HepG2 (cell line): ENCODE data around the gene BLVRB. TPM values are rescaled to one million over a fixed set of nuclear protein-coding genes. Genes with fewer than 3 reads are reported as not detected.

Experiments used
- BCL6 ChIP-seq: IDR thresholded peaks from 2 replicates; pipeline ENCODE4 v1.6.1; 2016; ENCODE audit warnings: missing genetic modification reagents, missing compliant biosample characterization
- DNMT3B ChIP-seq: conservative IDR thresholded peaks from 2 replicates; pipeline ENCODE4 v1.6.1; 2016; ENCODE audit warnings: missing biosample characterization, control low read depth
- ESRRA ChIP-seq: sonication (generic); formaldehyde crosslinking; IDR thresholded peaks from 2 replicates; pipeline ENCODE4 v1.5.1; 2020; ENCODE audit warnings: mild to moderate bottlenecking, low read depth, missing genetic modification reagents
- KAT8 ChIP-seq: IDR thresholded peaks from 2 replicates; pipeline ENCODE4 v1.6.1; 2016; ENCODE audit warnings: missing genetic modification reagents, missing compliant biosample characterization
- NPAS2 ChIP-seq: sonication (generic); formaldehyde crosslinking; IDR thresholded peaks from 2 replicates; pipeline ENCODE4 v1.8.0; 2022; ENCODE audit warnings: mild to moderate bottlenecking, missing genetic modification reagents, borderline replicate concordance
- PHF5A ChIP-seq: IDR thresholded peaks from one replicate; pipeline ENCODE4 v1.6.1; 2018; ENCODE audit warnings: low read depth, missing genetic modification reagents; ENCODE audit not compliant: unreplicated experiment
- TAF15 ChIP-seq: fragments of 200-400 bp; formaldehyde crosslinking; IDR thresholded peaks from one replicate; pipeline ENCODE4 v1.6.1; 2018; ENCODE audit warnings: mild to moderate bottlenecking, low read depth, low read length; ENCODE audit not compliant: poor library complexity, severe bottlenecking
- TBX3 ChIP-seq: fragments of 450-650 bp; IDR thresholded peaks from 2 replicates; pipeline ENCODE4 v1.6.1; 2017; ENCODE audit warnings: antibody characterized with exemption, mild to moderate bottlenecking, inconsistent platforms, borderline replicate concordance
- ZNF143 ChIP-seq: sonication (generic); formaldehyde crosslinking; IDR thresholded peaks from 2 replicates; pipeline ENCODE4 v1.4.0; 2020; ENCODE audit warnings: missing genetic modification reagents
- ZNF333 ChIP-seq: sonication (generic); formaldehyde crosslinking; IDR thresholded peaks from 2 replicates; pipeline ENCODE4 v1.4.0; 2020; ENCODE audit warnings: mild to moderate bottlenecking, missing genetic modification reagents, borderline replicate concordance
- ZNF33A ChIP-seq: sonication (generic); formaldehyde crosslinking; IDR thresholded peaks from 2 replicates; pipeline ENCODE4 v1.5.1; 2020; ENCODE audit warnings: missing genetic modification reagents, mild to moderate bottlenecking, moderate library complexity, borderline replicate concordance
- ZNF564 ChIP-seq: sonication (generic); formaldehyde crosslinking; IDR thresholded peaks from 2 replicates; pipeline ENCODE4 v1.8.1; 2023; ENCODE audit warnings: mild to moderate bottlenecking, missing genetic modification reagents
- ZNF883 ChIP-seq: sonication (generic); formaldehyde crosslinking; IDR thresholded peaks from 2 replicates; pipeline ENCODE4 v1.5.1; 2020; ENCODE audit warnings: mild to moderate bottlenecking, missing genetic modification reagents; ENCODE audit errors: not compliant biosample characterization
- polyA plus RNA-seq, 8 experiments: library from polyadenylated mRNA; depleted of rRNA in 3 of 8; stranded (reverse) in 7 of 8; unstranded in 1 of 8; fragments of >200 nt; fragmentation: Illumina TruSeq in 4 of 8; extraction: Trizol in 4 of 8; gene quantifications; 2 replicates each; pipeline versions ENCODE4 v1.2.1 to v1.2.3, GENCODE V29; 2011 to 2016; ENCODE audit warnings: low read depth in 4 of 8, missing spikeins in 1 of 8, mixed read lengths in 1 of 8; ENCODE audit not compliant: insufficient read depth in 1 of 8
- total RNA-seq, 5 experiments: library from RNA; depleted of rRNA; stranded (reverse); fragments of >200 nt; fragmentation: Illumina TruSeq; extraction: Trizol; gene quantifications; 2 replicates each; pipeline ENCODE4 v1.2.3, GENCODE V29; 2016; ENCODE audit warnings: low read depth in 1 of 5
- TF ChIP-seq, protein P1 (sequence below): sonication (generic); formaldehyde crosslinking; conservative IDR thresholded peaks from 2 replicates; pipeline ENCODE4 v1.4.0; 2020; ENCODE audit warnings: missing genetic modification reagents
- TF ChIP-seq, protein P2 (sequence below): IDR thresholded peaks from 2 replicates; pipeline ENCODE4 v1.6.1; 2016; ENCODE audit warnings: missing biosample characterization, missing genetic modification reagents, low read depth
- TF ChIP-seq, protein P3 (sequence below): sonication (generic); formaldehyde crosslinking; IDR thresholded peaks from 2 replicates; pipeline ENCODE4 v1.5.0; 2020; ENCODE audit warnings: missing genetic modification reagents
- TF ChIP-seq, protein P4 (sequence below): sonication (generic); formaldehyde crosslinking; IDR thresholded peaks from 2 replicates; pipeline ENCODE4 v1.4.0; 2020; ENCODE audit warnings: missing genetic modification reagents, borderline replicate concordance
- TF ChIP-seq, protein P5 (sequence below): sonication (generic); formaldehyde crosslinking; IDR thresholded peaks from 2 replicates; pipeline ENCODE4 v1.5.0; 2020; ENCODE audit warnings: mild to moderate bottlenecking, missing genetic modification reagents, borderline replicate concordance

The BLVRB gene
- total and polyA plus RNA-seq, 2 of the 13 experiments (the other 11 are each of a cell fraction or from before 2014, with no cell fraction given): 25.9 to 51.4 TPM

DNA sequence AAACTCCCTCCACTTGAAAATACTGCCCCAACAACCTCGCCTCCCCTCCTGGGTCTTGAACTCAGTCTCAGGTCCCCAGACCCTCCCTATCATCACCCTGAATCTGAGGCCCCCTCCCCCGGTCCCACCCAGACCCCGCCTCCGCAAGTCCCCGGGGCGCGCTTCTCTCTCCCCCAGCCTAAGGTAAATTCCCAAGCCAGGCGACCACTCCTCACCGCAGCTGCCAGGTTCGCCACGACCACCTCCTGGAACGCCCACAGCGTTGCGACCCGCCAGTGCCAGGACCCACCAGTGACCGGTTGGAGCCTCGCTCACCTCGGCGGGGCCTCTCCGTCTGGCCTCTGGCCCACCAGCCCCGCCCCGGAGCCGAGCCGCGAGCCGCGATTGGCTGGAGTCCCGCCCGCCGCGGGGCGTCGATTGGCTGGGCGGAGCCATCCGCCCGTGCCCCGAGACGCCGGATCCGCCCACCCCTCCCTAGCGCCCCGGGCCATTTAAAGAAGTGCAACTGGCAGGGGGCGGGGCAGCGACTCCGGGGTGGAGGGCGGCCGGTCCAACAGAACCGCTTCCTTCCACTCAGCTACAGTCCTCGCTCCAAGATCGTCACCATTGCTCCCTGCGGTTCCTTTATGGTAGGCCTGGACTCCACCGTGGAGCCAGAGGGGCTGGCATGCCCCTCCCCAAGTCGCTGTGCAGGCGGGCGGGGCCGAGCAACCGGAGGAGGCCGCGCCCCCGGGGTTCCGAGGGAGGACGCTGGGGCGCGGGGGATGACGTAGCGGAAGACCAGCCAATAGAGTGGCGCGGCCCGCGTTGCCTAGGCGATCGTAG, 21.3 kb downstream of the BLVRB start, which contains the start of gene SERTAD3 (continued):
- TF ChIP-seq, protein P1, sequence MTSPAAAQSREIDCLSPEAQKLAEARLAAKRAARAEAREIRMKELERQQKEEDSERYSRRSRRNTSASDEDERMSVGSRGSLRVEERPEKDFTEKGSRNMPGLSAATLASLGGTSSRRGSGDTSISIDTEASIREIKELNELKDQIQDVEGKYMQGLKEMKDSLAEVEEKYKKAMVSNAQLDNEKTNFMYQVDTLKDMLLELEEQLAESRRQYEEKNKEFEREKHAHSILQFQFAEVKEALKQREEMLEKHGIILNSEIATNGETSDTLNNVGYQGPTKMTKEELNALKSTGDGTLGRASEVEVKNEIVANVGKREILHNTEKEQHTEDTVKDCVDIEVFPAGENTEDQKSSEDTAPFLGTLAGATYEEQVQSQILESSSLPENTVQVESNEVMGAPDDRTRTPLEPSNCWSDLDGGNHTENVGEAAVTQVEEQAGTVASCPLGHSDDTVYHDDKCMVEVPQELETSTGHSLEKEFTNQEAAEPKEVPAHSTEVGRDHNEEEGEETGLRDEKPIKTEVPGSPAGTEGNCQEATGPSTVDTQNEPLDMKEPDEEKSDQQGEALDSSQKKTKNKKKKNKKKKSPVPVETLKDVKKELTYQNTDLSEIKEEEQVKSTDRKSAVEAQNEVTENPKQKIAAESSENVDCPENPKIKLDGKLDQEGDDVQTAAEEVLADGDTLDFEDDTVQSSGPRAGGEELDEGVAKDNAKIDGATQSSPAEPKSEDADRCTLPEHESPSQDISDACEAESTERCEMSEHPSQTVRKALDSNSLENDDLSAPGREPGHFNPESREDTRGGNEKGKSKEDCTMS: no peak
- TF ChIP-seq DNMT3B (CRISPR knock-in tag) (no peak), ZNF143 (peak; percentile 34; the same call in 1 of the 2 replicates), PHF5A (CRISPR knock-in tag) (peak; percentile 43), TAF15 (peak; percentile 49), KAT8 (CRISPR knock-in tag) (peak; percentile 72), ZNF564 (CRISPR knock-in tag) (0 out of 2 replicates have a peak, but pooled peaks have one; percentile 67), NPAS2 (no peak), BCL6 (CRISPR knock-in tag) (no peak), TBX3 (no peak), ZNF883 (peak; percentile 77), ESRRA (CRISPR knock-in tag) (0 out of 2 replicates have a peak, but pooled peaks have one; percentile 68), ZNF33A (CRISPR knock-in tag) (no peak), ZNF333 (no peak; the same call in 1 of the 2 replicates)
- TF ChIP-seq, protein P2, sequence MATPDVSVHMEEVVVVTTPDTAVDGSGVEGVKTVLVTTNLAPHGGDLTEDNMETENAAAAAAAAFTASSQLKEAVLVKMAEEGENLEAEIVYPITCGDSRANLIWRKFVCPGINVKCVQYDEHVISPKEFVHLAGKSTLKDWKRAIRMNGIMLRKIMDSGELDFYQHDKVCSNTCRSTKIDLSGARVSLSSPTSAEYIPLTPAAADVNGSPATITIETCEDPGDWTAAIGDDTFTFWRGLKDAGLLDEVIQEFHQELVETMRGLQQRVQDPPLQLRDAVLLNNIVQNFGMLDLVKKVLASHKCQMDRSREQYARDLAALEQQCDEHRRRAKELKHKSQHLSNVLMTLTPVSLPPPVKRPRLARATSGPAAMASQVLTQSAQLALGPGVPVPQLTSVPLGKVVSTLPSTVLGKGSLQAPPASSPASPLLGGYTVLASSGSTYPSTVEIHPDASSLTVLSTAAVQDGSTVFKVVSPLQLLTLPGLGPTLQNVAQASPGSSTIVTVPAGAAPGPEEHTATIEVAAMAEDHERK (CRISPR knock-in tag): peak; percentile 12; the same call in 1 of the 2 replicates
- TF ChIP-seq, protein P3, sequence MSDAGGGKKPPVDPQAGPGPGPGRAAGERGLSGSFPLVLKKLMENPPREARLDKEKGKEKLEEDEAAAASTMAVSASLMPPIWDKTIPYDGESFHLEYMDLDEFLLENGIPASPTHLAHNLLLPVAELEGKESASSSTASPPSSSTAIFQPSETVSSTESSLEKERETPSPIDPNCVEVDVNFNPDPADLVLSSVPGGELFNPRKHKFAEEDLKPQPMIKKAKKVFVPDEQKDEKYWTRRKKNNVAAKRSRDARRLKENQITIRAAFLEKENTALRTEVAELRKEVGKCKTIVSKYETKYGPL (CRISPR knock-in tag): 0 out of 2 replicates have a peak, but pooled peaks have one; percentile 37
- TF ChIP-seq, protein P4, sequence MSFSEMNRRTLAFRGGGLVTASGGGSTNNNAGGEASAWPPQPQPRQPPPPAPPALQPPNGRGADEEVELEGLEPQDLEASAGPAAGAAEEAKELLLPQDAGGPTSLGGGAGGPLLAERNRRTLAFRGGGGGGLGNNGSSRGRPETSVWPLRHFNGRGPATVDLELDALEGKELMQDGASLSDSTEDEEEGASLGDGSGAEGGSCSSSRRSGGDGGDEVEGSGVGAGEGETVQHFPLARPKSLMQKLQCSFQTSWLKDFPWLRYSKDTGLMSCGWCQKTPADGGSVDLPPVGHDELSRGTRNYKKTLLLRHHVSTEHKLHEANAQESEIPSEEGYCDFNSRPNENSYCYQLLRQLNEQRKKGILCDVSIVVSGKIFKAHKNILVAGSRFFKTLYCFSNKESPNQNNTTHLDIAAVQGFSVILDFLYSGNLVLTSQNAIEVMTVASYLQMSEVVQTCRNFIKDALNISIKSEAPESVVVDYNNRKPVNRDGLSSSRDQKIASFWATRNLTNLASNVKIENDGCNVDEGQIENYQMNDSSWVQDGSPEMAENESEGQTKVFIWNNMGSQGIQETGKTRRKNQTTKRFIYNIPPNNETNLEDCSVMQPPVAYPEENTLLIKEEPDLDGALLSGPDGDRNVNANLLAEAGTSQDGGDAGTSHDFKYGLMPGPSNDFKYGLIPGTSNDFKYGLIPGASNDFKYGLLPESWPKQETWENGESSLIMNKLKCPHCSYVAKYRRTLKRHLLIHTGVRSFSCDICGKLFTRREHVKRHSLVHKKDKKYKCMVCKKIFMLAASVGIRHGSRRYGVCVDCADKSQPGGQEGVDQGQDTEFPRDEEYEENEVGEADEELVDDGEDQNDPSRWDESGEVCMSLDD (CRISPR knock-in tag): peak; percentile 49; the same call in 1 of the 2 replicates
- TF ChIP-seq, protein P5, sequence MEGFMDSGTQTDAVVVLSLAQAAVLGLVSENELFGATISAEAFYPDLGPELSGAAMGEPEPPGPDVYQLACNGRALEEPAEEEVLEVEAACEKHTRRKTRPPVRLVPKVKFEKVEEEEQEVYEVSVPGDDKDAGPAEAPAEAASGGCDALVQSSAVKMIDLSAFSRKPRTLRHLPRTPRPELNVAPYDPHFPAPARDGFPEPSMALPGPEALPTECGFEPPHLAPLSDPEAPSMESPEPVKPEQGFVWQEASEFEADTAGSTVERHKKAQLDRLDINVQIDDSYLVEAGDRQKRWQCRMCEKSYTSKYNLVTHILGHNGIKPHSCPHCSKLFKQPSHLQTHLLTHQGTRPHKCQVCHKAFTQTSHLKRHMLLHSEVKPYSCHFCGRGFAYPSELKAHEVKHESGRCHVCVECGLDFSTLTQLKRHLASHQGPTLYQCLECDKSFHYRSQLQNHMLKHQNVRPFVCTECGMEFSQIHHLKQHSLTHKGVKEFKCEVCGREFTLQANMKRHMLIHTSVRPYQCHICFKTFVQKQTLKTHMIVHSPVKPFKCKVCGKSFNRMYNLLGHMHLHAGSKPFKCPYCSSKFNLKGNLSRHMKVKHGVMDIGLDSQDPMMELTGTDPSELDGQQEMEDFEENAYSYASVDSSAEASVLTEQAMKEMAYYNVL: peak; percentile 52
